GM18870 (cell line): Measurements from ENCODE around the gene PPP2R3C.
"Not testable (repeated sequence)": the region's sequence is repeated elsewhere in the genome, so short reads cannot be mapped to it uniquely, and the experiment has no call there.

Experiments used
- ATAC-seq: cut with Tn5 transposase; IDR thresholded peaks from one replicate; pipeline ENCODE4 v1.9.1; 2021; ENCODE audit warnings: moderate library complexity; ENCODE audit not compliant: unreplicated experiment

The PPP2R3C gene

DNA sequence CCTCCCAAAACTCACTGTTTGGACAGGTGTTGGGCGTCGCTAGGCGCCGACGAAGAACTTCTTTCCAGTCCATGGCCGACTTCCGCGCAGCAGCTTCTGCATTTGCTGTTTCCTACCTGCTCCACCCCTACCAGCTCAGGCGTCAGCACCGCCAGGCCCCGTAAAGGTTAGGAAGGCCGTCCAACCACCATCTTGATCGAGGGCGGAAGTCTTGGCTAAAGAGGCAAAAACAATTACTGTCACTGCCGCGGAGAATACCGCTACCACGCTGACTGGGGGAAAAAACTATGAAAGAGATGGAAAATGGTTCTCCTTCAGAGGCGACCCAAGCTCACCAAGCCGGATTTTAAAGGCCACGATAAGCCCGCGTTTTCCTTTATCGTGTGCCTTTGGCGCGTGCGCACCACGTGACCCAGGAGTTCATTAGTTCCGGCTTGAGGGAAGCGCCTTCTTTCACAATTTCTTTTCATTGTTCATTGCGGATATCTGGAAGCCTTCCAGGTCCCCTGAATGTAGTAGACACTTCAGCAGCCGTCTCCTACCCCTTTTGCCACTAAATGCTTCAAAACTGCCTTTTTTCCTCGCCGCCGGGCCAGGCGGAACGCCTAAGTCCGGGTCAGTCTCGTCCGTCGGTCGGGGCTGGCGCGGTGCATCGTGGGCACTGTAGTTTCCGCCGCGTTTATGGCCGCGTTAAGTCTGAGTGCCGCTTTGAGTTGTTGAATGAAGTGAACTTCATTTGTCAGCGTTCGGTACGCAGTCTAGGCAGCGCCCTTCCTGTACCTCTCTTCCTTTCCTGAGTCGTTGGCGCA, at the start of gene PPP2R3C, which contains the start of gene PRORP:
PPP2R3C (minus strand) TSS at position 104 of the 809 bp plus-strand sequence; CDS start at position 73, 31 bp downstream.
PRORP (plus strand) TSS at position 666 of the 809 bp plus-strand sequence. CDS start 694 bp downstream, outside the sequence.
- ATAC-seq: peak; percentile 81

DNA sequence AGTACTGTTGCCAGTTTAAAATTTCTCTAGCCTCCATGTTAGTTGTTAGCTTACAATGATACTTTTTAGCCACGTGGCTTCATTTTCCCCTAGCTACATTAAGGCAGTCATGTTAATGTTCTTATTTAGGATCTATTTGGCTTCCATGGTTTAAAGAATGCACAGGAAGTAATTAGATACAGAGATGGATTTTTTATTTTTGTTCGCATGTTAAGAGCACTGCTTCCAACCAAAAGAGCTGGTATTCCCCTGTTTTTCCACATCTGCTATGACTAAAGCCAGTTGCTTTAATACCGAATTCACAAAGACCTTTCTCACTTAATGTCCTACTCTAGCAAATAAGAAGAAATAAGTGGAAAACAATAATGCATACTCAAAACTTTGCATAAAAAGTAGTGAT, 45.7 kb upstream of the PPP2R3C start:
- no peak for ATAC-seq

DNA sequence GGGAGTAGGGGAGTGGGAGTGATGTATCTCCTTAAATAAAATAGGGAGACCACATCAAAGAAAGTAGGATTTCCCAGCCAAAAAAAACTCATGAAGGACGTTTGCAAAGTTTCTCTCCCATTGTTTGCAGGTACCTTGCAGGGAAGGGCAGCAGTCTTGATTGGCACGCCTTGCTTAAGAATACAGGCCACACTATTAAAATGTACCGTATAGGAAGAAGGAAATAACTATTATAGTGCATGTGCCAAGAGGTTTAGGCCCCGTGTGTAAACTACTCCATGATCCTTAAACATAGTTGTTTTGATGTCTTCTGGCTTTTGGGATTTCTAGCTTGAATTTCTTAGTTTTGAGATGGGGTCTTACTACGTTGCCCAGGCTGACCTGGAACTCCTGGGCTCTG, 43.1 kb upstream of the PPP2R3C start:
- ATAC-seq: no peak

DNA sequence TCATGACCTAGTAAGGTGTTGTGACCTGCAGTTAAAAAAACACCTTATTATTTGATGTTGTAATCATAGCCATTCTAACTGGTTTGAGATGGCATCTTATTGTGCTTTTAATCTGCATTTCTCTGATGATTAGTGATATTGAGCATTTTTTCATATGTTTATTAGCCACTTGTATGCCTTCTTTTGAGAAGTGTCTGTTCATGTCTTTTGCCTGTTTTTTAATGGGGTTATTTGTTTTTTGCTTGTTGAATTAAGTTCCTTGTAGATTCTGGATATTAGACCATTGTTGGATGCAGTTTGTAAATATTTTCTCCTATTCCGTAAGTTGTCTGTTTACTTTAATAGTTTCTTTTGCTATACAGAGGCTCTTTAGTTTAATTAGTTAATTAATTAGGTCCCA, 41.6 kb upstream of the PPP2R3C start:
- no peak for ATAC-seq

DNA sequence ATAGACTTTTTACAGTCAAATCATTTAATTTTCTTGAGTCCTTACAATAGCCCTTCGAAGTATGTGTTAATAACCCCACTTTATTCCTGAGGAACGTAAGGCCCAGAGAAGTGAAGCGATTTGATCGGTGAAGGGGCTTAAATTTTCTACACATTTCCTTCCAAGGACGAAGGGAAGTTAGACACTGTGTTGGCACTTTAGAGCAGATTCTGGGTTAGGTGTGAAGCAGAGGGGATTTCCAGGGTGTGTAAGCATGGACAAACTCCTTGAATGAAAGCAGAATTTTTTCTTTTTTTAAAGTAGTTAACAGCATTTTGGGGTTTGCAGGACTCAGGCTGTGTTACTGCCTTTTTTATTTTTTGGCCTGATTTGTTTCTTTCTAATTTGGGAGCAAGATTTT, 39.4 kb upstream of the PPP2R3C start:
- ATAC-seq: no peak

DNA sequence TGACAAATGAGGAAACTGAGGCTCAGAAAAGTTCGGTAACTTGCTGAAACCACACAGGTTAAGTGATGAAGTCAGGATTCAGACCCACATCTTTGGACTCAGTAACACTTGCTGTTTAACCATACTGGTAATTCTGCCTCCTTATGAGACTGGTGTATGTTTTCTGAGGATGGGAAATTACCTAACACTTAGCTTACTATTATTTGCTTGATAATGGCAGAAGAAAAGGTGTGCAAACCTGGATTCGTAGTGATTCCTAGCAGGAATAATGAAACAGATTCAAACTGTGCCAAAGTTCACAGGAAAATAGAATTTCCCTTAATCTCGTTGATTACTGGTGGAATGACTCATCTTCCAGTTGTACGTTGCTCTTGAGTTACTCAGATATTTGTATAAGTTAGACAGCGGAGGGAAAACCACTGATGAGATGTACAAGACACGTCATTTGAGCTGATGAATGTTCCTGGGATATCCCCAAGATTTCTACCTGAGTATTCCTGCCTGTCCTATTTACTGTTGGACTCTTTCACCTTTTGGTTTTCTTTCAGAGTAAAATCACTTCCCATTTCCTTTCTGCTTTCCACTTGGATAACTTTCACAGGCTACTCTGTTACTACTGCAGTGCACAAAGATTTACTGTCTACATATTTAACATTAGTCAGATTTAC, 38.1 kb upstream of the PPP2R3C start:
- no peak for ATAC-seq

DNA sequence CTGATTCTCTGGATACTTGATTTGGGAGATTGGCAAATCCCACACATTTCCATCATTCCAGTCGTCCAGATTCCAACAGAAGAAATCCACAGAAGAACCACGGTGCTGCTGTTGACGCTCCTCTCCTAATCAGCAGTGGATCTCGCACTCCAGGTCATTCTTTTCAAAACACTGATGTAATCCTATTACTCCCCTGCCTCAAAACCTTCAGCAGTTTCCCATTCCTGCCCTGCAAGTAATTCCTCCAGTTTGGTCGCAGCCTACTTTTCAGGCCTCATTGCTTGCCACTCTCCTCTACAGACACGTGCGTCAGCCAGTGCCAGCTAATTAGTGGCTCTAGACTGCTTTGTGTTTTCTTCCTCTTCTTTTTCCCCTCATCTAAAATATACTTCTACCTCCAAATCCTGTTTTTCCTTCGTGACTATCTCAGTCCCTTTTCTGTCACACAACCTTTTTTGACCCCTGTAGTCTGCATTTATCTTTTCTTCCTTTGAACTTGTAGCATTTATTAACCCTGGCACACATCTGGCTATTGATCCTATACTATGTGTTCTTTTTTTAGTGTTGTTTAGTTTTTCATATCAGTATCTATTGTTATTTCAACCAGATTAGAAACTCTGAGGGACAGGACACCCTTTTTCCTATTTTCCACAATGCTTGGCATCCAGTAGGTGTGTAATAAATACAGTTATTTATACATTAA, 37.3 kb upstream of the PPP2R3C start:
- no peak for ATAC-seq

DNA sequence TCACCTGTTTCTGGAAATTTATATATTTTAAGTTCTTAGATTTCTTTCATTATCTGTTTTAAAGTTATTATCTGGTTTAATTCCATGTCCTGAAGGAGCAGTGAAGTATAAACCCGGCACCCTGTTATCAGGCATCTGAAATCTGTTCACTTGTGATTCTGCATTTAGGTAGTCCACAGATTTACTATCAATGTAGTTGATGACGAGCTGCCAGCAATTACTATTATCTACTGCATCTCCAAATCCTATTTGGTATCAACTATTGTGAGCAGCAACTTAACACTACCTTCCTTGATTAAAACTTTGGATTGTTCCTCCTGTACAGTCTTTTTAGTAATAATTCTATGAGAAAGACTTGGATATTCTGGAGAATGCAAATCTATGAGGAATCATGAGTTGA, 36.7 kb upstream of the PPP2R3C start:
- no peak for ATAC-seq

DNA sequence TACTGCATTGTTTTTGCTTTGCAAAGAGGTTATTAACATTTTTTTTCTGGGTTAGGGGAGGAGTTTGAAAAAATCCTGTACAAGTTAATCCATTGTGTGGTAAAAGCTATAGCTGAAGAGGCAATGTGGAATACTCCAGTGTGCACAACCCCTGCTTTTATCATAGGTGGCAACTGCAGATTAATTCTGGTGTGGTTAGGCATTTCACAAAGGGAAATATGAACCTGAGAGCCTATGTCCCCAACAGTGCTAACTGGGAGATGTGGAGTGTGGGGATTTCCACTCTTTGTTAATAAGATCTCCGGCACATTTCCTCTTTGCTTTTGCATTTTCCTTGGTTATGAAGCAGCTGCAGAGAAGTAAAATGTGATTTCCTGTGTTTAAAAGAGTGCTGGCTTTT, 34.2 kb upstream of the PPP2R3C start:
- ATAC-seq: no peak

DNA sequence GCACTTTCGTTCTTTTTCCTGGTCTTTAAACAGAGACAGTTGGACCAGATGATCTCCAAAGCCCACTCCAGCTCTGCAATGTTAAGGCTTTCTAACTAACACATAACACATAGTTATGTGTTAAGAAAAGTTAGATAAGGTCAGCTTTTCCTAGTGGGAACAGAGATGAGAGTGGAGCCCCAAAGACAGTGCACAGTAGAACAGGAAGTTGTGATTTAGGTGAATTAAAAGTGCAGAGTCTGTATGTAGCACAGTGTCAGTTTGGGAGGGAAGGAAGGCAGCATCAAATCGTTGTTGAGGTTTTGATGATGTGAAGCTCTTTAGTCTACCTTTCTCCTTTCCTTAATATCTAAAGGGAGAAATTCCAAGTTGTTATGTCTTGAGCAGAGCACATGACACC, 32.2 kb upstream of the PPP2R3C start:
- ATAC-seq: no peak

DNA sequence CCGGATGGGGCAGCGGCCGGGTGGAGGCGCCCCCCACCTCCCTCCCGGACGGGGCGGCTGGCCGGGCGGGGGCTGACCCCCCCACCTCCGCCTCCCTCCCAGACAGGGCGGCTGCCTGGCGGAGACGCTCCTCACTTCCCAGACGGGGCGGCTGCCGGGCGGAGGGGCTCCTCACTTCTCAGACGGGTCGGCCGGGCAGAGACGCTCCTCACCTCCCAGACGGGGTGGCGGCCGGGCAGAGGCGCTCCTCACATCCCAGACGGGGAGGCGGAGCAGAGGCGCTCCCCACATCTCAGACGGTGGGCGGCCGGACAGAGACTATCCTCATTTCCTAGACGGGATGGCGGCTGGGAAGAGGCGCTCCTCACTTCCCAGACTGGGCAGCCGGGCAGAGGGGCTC, 30.7 kb upstream of the PPP2R3C start:
- not testable (repeated sequence) for ATAC-seq

DNA sequence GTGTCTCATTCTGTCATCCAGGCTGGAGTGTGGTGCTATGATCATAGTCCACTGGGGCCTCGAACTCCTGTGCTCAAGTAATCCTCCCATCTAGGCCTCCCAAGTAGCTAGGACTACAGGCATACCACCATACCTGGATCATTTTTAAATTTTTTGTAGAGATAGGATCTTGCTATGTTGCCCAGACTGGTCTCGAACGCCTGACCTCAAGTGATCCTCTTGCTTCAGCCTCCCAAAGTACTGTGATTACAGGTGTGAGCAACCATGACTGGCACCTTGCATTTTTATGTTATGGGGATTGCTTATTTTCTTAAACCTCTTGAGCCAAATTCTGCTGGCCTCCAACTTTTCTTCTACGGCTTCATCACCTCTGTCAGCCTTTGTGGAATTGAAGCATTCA, 27.4 kb upstream of the PPP2R3C start:
- no peak for ATAC-seq

DNA sequence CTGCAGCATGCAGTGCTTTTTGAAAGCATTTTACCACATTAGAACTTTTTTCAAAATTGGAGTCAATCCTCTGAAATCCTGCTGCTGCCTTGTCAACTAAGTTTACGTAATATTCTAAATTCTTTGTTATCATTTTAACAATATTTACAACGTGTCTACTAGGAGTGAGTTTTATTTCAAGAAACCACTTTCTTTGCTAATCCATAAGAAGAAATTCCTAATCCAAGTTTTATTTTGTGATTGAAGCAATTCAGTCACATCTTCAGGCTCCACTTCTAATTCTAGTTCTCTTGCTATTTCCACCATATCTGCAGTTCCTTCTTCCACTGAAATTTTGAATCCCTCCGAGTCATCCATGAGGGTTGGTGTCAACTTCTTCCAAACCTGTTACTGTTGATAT, 25.9 kb upstream of the PPP2R3C start:
- no peak for ATAC-seq

DNA sequence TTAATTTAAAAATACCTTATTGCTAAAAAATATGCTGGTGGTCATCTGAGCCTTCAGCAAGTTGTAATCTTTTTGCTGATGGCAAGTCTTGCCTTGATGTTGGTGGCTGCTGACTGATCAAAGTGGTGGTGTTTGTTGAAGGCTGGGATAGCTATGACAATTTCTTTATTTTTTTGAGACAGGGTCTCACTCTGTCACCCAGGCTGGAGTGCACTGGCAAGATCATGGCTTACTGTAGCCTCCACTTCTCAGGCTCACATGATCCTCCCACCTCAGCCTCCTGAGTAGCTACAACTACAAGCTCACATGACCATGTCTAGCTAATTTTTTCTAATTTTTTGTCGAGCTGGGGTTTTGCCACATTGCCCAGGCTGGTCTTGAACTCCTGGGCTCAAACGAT, 25.4 kb upstream of the PPP2R3C start:
- no peak for ATAC-seq

DNA sequence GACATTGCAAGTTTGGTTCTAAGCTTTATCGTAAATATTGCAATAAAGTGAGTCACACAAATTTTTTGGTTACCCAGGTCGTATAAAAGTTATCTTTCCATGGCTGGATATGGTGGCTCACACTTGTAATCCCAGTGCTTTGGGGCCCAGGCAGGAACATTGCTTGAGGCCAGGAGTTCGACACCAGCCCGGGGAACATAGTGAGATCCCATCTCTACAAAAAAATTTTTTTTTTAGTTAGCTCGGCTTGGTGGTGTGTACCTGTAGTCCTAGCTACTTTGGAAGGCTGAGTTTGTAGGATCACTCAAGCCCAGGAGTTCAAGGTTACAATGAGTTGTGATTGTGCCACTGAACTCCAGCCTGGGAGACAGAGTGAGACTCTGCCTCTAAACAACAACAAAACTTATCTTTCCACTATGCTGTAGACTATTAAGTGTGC, 24.9 kb upstream of the PPP2R3C start:
- ATAC-seq: no peak

DNA sequence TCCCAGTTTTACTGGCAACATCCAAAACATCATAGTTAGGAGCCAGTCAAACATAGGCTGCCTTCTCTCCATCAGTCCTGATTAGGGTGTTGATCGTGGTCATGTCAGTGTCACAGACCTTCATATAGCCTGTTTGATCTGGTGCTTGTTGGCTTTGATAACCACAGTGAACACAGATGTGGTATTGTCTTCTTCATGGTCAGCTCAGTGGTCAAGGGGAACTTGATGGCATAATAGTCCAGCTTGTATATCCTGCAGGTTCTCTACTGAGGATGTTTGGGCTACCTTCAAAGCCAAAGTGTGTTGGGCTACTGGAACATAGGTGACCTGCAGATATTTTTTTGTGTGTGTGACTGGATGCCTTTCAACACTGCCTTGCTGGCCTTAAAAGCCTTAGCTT, 22.2 kb upstream of the PPP2R3C start:
- ATAC-seq: no peak

DNA sequence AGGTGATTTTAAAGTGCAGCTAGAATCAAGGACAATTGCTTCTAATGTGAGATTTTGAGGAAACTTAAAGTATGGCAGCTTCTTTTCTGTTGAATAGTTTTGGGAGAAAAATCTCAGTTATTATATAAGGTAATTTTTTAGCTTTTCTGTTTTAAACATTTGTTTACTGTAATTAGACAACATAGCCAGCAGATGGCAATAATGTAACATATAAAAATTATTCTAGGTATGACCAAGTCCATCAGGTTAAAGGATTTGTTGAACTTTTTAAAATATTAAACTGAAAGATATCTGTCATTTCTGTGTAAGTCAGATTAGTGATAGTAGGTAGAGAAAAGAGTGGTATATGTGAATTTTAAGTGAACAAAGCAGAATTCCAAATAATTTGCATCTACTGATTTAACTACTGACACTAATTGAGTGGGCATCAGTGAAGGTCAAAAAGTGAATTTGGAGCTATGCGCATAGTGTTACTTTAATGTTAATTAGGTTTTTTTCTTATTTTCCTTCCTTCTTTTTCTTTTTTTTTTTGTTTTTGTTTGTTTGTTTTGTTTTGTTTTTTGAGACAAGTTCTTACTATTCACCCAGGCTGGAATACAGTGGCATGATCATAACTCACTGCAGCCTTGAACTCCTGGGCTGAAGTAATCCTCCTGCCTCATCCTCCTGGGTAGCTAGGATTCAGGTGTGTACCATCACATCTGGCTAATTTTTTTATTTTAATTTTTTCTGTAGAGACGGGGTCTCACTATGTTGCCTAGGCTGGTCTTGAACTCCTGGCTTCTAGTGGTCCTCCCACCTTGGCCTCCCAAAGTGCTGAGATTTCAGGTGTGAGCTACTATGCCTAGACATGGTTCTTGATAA, 19.2 kb upstream of the PPP2R3C start:
- no peak for ATAC-seq

DNA sequence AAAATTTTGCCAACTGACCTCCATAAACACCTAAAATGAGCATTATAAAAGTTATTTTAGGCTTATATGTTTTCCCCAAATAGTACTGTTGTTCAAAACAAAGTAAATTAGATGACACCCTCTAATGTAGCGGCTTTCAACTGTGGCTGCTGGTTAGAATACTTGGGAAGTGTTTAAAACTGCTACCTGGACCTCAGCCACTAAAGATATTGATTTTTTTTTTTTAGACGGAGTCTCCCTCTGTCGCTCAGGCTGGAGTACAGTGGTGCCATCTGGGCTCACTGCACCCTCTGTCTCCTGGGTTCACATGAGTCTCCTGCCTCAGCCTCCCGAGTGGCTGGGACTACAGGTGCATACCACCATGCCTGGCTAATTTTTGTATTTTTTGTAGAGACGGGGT, 16.8 kb upstream of the PPP2R3C start:
- no peak for ATAC-seq

DNA sequence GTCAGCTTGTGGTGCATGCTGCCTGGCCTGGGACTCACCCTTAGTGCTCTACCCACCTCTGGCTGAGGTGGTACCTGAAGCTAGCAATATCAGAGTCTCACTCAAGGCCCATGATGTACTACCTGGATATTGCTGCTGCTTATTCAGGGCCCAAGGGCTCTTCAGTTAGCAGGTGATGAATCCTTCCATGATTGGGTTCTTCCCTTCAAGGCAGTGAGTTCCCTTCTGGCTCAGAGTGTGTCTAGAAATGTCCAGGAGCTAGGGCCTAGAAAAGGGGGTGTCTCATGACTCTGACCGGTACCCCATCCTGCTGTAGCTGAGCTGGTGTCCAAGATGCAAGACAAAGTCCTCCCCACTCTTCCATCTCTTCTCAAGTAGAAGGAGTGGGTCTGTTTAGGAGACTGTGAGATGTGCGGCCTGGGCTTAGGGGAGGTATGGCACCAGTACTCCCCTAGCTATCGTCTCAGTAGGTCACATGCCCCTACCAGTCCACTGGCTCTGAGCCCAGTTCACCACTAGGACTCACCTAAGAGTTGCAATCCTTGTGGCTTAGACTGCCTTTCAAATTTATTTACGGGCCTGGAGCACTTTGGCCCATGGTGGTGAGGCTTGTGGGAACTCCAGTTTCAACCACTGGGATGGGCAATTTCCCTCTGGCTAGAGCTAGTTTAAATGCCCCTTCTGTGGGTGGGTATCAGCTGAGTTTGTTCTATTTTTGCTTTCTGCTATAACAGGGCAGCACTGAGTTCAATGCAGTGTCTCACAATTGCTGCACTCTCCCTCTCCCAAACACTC, 12.7 kb upstream of the PPP2R3C start:
- no peak for ATAC-seq
